Stimulated activated CD4-positive, alpha-beta T cell treated with anti-CD3 and anti-CD28 coated beads, Interleukin-4, amount 100 ng/mL, for 4 hours (primary cell): ENCODE data around the gene HBA2.
"Not testable (repeated sequence)": the region's sequence is repeated elsewhere in the genome, so short reads cannot be mapped to it uniquely, and the experiment has no call there.

Experiments used
- DNase-seq, 2 experiments: peaks; one replicate each; pipeline ENCODE4 v3.0.0-alpha.2; 2020

HBA2 gene

DNA sequence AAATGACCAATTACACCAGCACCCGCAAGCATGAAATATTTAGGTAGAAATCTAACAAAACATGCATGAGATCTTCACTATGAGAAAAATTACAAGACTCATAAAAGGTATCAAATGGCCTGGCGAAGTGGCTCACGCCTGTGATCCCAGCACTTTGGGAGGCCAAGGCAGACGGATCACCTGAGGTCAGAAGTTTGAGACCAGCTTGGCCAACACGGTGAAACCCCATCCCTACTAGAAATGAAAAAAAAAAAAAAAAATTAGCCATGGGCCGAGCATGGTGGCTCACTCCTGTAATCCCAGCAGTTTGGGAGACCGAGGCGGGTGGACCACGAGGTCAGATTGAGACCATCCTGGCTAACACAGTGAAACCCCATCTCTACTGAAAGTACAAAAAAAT, 31.4 kb downstream of the HBA2 start:
- not testable (repeated sequence) for DNase-seq

DNA sequence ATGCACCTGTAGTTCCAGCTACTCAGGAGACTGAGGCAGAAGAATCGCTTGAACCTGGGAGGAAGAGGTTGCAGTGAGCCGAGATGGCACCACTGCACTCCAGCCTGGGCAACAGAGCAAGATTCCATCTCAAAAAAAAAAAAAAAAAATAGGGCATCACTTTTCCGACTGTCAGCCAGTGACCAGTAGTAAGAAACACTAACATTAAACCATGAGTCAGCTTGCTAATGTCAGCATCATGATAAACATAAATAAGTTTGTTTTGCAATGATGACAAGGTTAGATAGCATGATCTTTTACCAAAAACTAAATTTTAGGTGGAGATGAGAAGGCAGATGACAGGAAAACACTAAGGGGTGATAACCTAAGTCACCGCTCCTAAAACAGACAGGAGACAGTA, 36.7 kb downstream of the HBA2 start:
- not testable (repeated sequence) for DNase-seq

DNA sequence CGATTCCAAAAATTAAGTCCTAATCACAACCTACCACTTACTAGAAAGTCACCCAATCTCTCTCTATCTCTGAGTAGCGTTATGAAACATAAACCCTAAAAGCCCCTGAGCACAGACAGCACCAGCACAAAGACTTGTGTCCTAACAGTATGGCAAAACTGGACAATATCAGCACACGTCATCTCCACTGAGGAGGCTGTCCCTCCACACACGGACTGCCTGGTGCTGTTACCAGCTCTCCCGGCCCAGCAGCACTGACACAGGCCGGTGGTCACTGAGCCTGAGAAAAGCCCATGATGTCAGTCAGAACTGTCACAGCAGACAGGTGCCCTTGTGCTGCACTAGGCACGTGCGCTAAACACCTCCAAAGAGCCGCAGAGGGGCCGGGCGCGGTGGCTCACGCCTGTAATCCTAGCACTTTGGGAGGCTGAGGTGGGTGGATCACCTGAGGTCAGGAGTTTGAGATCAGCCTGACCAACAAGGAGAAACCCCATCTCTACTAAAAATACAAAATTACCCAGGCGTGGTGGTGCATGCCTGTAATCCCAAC, 39.0 kb downstream of the HBA2 start:
- DNase-seq = not testable (repeated sequence)

DNA sequence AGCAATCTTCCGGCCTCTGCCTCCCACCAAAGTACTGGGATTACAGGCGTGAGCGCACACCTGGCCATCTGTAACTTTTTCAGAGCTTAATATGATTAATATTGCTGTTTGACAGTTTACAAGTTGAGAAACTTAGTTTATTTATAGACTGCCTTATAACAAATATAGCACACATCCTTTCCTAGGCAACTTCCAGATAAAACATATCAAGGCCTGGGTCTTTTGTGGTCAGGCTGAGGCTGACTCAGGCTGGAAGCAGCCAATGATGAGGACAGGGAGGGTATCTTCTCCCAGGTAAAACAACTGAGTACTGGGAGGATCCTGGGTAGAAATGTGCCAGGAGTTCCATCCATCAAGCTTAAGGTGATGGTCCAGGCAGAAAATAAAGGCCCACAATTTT, 40.3 kb downstream of the HBA2 start:
- no peak for DNase-seq

DNA sequence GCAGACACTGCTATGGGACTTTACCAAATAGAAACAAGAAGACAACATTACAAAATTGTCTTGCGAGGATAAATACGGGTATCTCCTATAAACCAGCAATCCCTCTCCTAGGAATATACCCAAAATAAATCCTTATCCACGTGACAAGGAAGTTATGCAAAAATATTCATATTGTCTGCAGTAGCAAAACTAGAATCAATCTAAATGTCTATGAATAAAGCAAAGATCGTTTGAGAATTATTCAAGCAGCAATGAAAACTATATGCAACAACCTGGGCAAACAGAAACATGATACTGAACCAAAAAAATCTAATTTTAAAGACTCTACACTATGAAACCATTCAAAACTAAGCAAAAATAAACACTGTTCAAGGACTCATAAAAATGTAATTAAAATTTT, 47.3 kb downstream of the HBA2 start:
- DNase-seq = no peak
